Gastroesophageal sphincter (tissue), 3 donors: ENCODE results near the gene H19.

ENCODE experiments used
- POLR2A ChIP-seq, 2 donors: fragments of 450-650 bp; IDR thresholded peaks; one replicate each; pipeline ENCODE4 v1.6.1; 2017; ENCODE audit warnings: antibody characterized with exemption in 2 of 2, mild to moderate bottlenecking in 2 of 2, moderate library complexity in 1 of 2
- TF ChIP-seq, protein P1 (sequence below), 4 experiments: fragments of 200-600 bp in 2 of 4; fragments of 450-650 bp in 2 of 4; sonication (generic) in 1 of 4; IDR thresholded peaks; one replicate each; pipeline ENCODE4 v1.5.1; 2017 to 2019; ENCODE audit warnings: antibody characterized with exemption in 4 of 4, mild to moderate bottlenecking in 2 of 4, moderate library complexity in 2 of 4

DNA sequence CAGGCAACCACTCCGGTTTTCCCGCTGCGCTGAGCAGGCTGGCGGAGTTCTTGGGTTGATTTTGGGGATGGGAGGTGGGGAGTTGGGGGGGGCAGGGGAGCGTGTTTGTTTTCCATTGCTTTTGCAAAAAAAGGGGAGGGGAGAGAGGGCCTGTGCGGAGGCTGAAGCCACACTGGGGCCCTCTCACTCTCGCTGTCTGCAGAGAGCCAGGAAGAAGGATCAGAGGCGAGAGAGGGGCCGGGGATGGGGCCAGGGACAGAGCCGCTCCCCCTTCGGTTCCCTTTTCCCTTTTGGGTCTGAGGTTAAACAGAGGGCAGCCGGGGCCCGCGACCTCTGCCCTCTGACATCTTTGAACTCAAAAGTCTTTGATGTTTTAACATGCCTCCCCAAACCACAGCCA, 17.4 kb upstream of the H19 start:
- TF ChIP-seq, protein P1, sequence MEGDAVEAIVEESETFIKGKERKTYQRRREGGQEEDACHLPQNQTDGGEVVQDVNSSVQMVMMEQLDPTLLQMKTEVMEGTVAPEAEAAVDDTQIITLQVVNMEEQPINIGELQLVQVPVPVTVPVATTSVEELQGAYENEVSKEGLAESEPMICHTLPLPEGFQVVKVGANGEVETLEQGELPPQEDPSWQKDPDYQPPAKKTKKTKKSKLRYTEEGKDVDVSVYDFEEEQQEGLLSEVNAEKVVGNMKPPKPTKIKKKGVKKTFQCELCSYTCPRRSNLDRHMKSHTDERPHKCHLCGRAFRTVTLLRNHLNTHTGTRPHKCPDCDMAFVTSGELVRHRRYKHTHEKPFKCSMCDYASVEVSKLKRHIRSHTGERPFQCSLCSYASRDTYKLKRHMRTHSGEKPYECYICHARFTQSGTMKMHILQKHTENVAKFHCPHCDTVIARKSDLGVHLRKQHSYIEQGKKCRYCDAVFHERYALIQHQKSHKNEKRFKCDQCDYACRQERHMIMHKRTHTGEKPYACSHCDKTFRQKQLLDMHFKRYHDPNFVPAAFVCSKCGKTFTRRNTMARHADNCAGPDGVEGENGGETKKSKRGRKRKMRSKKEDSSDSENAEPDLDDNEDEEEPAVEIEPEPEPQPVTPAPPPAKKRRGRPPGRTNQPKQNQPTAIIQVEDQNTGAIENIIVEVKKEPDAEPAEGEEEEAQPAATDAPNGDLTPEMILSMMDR (IDR thresholded peaks at IDR 0.05), result no peak
- no peak for TF ChIP-seq POLR2A (IDR thresholded peaks at IDR 0.05)
